ENCODE data around the gene ARMC9.
"Not testable (repeated sequence)": the region's sequence is repeated elsewhere in the genome, so short reads cannot be mapped to it uniquely, and the experiment has no call there.

Gene ARMC9

GRCh38 chr2:231246171-231246842 lies 47.9 kb downstream of the ARMC9 start:
- no peak for FAIRE-seq

- no peak for FAIRE-seq
These were observed 51.7 kb downstream of the ARMC9 start for GRCh38 chr2:231250146-231250545.

- no peak for FAIRE-seq
These were observed 52.3 kb downstream of the ARMC9 start for GRCh38 chr2:231250698-231251097.

GRCh38 chr2:231253292-231253691 lies 54.9 kb downstream of the ARMC9 start:
- not testable (repeated sequence) for FAIRE-seq

GRCh38 chr2:231256494-231256893 lies 58.1 kb downstream of the ARMC9 start:
- no peak for FAIRE-seq

- FAIRE-seq, result no peak
These were observed 59.3 kb downstream of the ARMC9 start for GRCh38 chr2:231257763-231258162.

GRCh38 chr2:231258701-231259100 lies 60.3 kb downstream of the ARMC9 start:
- FAIRE-seq, result no peak

GRCh38 chr2:231259104-231259503 lies 60.7 kb downstream of the ARMC9 start:
- FAIRE-seq, result no peak

- FAIRE-seq, result no peak
These were observed 62.2 kb downstream of the ARMC9 start for GRCh38 chr2:231260442-231261208.

GRCh38 chr2:231263118-231263831 lies 64.8 kb downstream of the ARMC9 start:
- no peak for FAIRE-seq

GRCh38 chr2:231270221-231271114 lies 72.0 kb downstream of the ARMC9 start:
- no peak for FAIRE-seq

- no peak for FAIRE-seq
These were observed 74.6 kb downstream of the ARMC9 start for GRCh38 chr2:231272991-231273390.

- FAIRE-seq, result no peak
These were observed 78.6 kb downstream of the ARMC9 start for GRCh38 chr2:231276987-231277386.

GRCh38 chr2:231277962-231278361 lies 79.5 kb downstream of the ARMC9 start:
- no peak for FAIRE-seq

GRCh38 chr2:231278868-231279267 lies 80.4 kb downstream of the ARMC9 start:
- FAIRE-seq, result no peak

GRCh38 chr2:231280846-231281245 lies 82.4 kb downstream of the ARMC9 start:
- no peak for FAIRE-seq

- no peak for FAIRE-seq
These were observed 85.9 kb downstream of the ARMC9 start for GRCh38 chr2:231284296-231284695.

- no peak for FAIRE-seq
These were observed 88.5 kb downstream of the ARMC9 start for GRCh38 chr2:231286964-231287363.

GRCh38 chr2:231287696-231288095 lies 89.3 kb downstream of the ARMC9 start:
- FAIRE-seq, result no peak

GRCh38 chr2:231288590-231288989 lies 90.2 kb downstream of the ARMC9 start:
- no peak for FAIRE-seq

- no peak for FAIRE-seq
These were observed 92.0 kb downstream of the ARMC9 start for GRCh38 chr2:231290321-231291015.

GRCh38 chr2:231292472-231293134 lies 94.2 kb downstream of the ARMC9 start:
- no peak for FAIRE-seq

Measured in A204.1 (cell line).